ENCODE measurements around the gene TEDDM1.

DNA sequence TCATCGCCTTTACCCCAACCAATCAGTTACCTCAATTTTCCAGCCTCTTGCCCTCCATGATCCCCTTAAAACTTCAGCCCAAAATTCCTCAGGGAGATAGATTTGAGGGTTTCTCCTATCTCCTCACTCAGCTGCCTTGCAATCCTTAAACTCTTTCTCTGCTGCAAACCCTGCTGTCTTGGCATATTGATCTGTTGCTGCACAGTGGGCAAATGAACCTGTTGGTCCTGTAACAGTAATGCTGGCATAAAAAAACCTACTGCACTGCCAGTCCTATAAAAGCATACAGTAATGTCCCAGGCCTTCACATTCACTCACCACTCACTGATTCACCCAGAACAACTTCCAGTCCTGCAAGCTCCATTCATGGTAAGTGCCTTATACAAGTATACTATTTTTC is 5.1 kb upstream of the TEDDM1 start:
- TF ChIP-seq KLF16 (CRISPR knock-in tag; IDR thresholded peaks at IDR 0.05): no peak
- TF ChIP-seq ZNF484 (CRISPR knock-in tag; IDR thresholded peaks at IDR 0.05; ENCODE audit: borderline replicate concordance, low read depth): no peak
- TF ChIP-seq, protein P1, sequence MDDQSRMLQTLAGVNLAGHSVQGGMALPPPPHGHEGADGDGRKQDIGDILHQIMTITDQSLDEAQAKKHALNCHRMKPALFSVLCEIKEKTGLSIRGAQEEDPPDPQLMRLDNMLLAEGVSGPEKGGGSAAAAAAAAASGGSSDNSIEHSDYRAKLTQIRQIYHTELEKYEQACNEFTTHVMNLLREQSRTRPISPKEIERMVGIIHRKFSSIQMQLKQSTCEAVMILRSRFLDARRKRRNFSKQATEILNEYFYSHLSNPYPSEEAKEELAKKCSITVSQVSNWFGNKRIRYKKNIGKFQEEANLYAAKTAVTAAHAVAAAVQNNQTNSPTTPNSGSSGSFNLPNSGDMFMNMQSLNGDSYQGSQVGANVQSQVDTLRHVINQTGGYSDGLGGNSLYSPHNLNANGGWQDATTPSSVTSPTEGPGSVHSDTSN (CRISPR knock-in tag; IDR thresholded peaks at IDR 0.05; ENCODE audit: borderline replicate concordance): no peak
- TF ChIP-seq, protein P2, sequence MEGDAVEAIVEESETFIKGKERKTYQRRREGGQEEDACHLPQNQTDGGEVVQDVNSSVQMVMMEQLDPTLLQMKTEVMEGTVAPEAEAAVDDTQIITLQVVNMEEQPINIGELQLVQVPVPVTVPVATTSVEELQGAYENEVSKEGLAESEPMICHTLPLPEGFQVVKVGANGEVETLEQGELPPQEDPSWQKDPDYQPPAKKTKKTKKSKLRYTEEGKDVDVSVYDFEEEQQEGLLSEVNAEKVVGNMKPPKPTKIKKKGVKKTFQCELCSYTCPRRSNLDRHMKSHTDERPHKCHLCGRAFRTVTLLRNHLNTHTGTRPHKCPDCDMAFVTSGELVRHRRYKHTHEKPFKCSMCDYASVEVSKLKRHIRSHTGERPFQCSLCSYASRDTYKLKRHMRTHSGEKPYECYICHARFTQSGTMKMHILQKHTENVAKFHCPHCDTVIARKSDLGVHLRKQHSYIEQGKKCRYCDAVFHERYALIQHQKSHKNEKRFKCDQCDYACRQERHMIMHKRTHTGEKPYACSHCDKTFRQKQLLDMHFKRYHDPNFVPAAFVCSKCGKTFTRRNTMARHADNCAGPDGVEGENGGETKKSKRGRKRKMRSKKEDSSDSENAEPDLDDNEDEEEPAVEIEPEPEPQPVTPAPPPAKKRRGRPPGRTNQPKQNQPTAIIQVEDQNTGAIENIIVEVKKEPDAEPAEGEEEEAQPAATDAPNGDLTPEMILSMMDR (CRISPR knock-in tag; IDR thresholded peaks at IDR 0.05): no peak
- TF ChIP-seq SMARCC2 (IDR thresholded peaks at IDR 0.05): no peak
- no peak for TF ChIP-seq HNF4A (CRISPR knock-in tag; IDR thresholded peaks at IDR 0.05)
- TF ChIP-seq SNAPC5 (CRISPR knock-in tag; IDR thresholded peaks at IDR 0.05; ENCODE audit: borderline replicate concordance): no peak
- no peak for TF ChIP-seq KLF15 (CRISPR knock-in tag; IDR thresholded peaks at IDR 0.05; ENCODE audit: borderline replicate concordance)
- no peak for TF ChIP-seq ZBTB21 (CRISPR knock-in tag; IDR thresholded peaks at IDR 0.05)
- no peak for TF ChIP-seq HMG20A (CRISPR knock-in tag; IDR thresholded peaks at IDR 0.05; ENCODE audit: borderline replicate concordance)
